GM12873 (cell line): ENCODE data around the gene GNAT3.

Experiments
- TF ChIP-seq, protein P1 (sequence below): IDR thresholded peaks from 2 replicates; pipeline ENCODE4 v1.5.1; 2012; ENCODE audit warnings: low read depth, mild to moderate bottlenecking, moderate library complexity, low read length, control low read depth; ENCODE audit not compliant: insufficient read depth; ENCODE audit errors: missing control alignments

The GNAT3 gene

DNA sequence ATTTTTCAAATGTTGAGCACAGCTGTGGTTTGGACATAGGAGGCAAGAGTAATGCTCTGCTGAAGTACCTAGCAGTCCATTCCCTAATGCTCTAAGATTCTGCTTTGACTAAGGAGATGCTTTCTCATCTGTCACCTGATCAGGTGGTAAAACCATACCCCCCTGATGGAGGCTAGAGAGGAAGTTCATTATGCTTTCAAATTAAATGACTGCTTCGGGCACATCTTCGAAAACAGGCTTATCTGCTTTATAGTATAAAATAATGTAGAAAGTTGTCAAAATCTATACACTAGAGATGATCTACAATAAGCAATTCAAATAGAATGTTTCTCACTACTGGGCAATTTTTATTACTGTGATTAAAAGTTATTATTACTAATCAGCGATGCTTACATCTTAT, at the start of gene GNAT3:
TSS of gene GNAT3 (minus strand) at position 101 of the 400 bp plus-strand sequence. CDS start 138 bp downstream, outside the sequence.
- TF ChIP-seq, protein P1, sequence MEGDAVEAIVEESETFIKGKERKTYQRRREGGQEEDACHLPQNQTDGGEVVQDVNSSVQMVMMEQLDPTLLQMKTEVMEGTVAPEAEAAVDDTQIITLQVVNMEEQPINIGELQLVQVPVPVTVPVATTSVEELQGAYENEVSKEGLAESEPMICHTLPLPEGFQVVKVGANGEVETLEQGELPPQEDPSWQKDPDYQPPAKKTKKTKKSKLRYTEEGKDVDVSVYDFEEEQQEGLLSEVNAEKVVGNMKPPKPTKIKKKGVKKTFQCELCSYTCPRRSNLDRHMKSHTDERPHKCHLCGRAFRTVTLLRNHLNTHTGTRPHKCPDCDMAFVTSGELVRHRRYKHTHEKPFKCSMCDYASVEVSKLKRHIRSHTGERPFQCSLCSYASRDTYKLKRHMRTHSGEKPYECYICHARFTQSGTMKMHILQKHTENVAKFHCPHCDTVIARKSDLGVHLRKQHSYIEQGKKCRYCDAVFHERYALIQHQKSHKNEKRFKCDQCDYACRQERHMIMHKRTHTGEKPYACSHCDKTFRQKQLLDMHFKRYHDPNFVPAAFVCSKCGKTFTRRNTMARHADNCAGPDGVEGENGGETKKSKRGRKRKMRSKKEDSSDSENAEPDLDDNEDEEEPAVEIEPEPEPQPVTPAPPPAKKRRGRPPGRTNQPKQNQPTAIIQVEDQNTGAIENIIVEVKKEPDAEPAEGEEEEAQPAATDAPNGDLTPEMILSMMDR, result no peak

DNA sequence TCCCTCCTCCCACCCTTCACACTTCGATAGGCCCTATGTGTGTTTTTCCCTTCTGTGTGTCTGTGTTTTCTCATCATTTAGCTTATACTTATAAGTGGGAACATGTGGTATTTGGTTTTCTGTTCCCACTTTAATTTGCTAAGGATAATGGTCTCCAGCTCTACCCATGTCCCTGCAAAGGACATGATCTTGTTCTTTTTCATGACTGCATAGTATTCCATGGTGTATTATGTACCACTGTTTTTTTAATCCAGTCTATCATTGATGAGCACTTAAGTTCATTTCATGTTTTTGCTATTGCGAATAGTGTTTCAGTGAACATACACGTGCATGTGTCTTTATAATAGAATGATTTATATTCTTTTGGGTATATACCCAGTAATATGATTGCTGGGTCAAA, 46.3 kb upstream of the GNAT3 start:
- TF ChIP-seq, protein P1, result no peak

DNA sequence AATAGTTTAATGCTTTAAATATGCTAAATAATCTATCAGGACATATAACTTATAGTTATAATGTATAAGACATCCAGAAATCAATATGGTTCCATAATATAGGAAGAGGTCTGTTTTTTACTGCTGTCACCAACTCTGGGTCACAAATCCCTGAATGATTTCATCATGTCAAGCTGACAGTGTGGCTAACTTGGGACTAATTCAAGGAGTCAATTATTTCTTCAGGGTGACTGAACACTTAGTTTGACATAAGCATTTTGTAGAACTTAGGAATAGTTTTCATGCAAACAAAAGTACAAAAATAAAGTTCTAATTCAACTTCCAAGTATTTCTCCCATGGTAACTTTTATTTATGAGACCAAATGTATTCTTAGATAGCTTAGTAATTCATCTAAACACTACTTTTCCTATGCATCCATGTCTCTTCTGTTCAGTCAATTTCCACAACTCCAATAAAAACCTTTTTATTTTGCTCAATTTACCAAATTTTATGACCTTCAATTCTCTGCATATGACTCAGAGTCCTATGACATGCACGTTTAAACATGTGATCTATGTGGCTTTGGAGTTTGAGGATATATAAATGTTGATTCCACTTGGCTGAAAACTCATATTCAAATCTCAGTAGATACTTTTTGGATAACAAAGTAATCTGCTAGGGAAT, 40.3 kb upstream of the GNAT3 start:
- TF ChIP-seq, protein P1, result no peak

DNA sequence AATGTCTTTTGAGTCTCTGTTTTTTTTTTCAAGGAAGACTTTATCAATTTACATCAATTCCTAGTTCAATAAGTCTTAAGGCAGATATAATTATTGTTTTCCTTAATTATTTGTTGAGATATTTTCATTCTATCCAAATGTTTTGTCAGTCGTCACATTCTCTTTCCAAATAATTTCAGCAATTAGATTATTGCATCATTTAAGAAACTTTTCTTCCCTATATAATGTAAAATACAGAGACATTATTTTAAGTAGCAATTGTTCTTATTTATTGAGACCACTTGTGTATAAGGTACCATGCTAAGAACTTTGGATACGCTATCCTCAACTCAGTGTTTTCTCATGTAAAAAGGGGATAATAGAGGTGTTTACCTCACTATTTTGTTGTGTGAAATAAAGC, 38.1 kb upstream of the GNAT3 start:
- TF ChIP-seq, protein P1, result no peak

DNA sequence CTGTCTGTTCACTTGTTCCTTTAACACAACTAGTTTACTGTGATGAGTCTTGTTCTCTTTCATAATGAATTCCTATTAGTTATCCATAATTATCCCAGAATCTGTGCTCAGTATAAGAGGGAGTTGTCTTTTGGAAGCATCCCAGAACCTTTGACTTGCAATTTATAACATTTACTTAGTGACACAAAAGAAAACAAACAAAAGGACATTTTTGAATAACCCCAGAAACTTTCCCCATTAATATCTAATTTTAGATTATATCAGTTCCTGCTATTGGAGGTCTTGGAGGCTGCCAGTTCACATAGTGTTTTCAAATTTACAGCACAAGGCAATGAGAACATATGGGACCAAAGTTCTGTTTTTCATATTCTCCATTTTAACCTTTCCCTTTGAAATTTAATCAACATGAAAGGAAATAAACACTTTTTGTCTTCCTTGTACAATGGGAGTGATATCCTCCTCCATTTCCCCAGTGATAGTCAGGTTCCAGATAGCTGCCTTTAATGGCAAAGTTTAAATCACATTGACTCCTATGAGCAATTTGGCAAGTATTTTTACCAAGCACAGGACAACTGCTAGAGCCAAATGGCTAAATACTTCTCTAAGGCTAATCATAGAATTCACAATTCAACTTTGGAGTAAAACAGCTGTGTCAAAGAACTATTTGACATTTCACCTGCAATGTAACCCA, 37.1 kb upstream of the GNAT3 start:
- TF ChIP-seq, protein P1, result no peak

GRCh38 chr7:80542398-80542797, 30.5 kb upstream of the GNAT3 start:
- TF ChIP-seq, protein P1, result no peak

- TF ChIP-seq, protein P1, result no peak
Measured at GRCh38 chr7:80540836-80541235, 29.0 kb upstream of the GNAT3 start.
